Heart left ventricle (tissue), 13 donors: ENCODE results near the gene PLCH1.

Experiments
- POLR2A ChIP-seq, 2 donors: fragments of 450-650 bp; IDR thresholded peaks; one replicate each; pipeline ENCODE4 v1.6.1; 2017; ENCODE audit warnings: antibody characterized with exemption in 2 of 2, mild to moderate bottlenecking in 2 of 2, moderate library complexity in 2 of 2
- TF ChIP-seq, protein P1 (sequence below), 12 donors: fragments of 200-600 bp; sonication (generic) in 4 of 12; IDR thresholded peaks; one replicate each; pipeline versions ENCODE4 v1.5.0 to v1.8.0; 2018 to 2022; ENCODE audit warnings: antibody characterized with exemption in 12 of 12, mild to moderate bottlenecking in 5 of 12
- donor health status: ischemic (EF 13 %, LVEDD 7.1; RV severe dilation, severe dysfunction).
- donor health status: DM: no; HTN: yes; CAD: no.
- donor health status: DM: no; HTN: no; CAD: no.
- donor health status: ischemic (EF 25% LVEDD 6.9; RV normal size, moderate dysfunction).
- donor health status: ischemic (EF 25% LVEDD 5.7; RV mildly dilated, moderate dysfunction).
- donor health status: ischemic (EF 35%, LVEDD 5.7; RV mildly dilated, moderate dysfunction).
- donor health status: nonischemic (EF 11% LVEDD 7.7; RV severe dilation, severe dysfunction).
- donor health status: DM: yes; HTN: yes; CAD: no.
- donor health status: PGD.
- donor health status: ischemic (EF 29% LVEDD 5.4; RV normal size, mild dysfunction).
- donor health status: nonischemic (EF 23%, LVEDD 6.1; RV moderate dilation, normal function).

DNA sequence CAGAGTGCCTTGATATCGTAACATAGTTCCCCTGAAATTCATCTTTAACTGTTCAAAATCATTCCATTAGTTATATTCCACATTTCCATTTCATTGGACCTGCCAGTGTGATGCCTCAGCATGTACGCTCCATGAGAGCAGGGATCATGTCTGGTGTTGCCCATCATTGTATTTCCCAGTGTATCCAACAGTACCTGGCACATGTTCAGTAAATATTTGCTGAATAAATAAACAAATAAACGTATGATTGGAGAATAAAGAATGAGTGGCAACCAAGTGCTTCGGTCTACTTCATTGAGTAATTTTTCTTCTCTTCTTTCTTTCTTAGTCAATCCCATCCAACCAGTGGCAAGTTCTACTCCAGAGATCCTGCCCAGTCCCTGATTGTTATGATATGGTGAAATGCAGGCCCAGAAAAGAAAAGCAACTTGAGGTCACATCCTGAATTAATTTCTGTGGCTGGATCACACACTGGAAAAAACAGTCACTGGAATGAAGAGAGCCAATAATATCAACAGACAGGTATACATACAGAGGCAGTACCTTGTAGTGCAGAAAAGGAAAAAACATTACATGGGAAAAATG lies 101.2 kb downstream of the PLCH1 start:
- TF ChIP-seq, protein P1, sequence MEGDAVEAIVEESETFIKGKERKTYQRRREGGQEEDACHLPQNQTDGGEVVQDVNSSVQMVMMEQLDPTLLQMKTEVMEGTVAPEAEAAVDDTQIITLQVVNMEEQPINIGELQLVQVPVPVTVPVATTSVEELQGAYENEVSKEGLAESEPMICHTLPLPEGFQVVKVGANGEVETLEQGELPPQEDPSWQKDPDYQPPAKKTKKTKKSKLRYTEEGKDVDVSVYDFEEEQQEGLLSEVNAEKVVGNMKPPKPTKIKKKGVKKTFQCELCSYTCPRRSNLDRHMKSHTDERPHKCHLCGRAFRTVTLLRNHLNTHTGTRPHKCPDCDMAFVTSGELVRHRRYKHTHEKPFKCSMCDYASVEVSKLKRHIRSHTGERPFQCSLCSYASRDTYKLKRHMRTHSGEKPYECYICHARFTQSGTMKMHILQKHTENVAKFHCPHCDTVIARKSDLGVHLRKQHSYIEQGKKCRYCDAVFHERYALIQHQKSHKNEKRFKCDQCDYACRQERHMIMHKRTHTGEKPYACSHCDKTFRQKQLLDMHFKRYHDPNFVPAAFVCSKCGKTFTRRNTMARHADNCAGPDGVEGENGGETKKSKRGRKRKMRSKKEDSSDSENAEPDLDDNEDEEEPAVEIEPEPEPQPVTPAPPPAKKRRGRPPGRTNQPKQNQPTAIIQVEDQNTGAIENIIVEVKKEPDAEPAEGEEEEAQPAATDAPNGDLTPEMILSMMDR (IDR thresholded peaks at IDR 0.05) = no peak
- no peak for TF ChIP-seq POLR2A (IDR thresholded peaks at IDR 0.05)
